GM12878 (cell line): ENCODE measurements around the gene FBXL19. TPM values are rescaled to one million over a fixed set of nuclear protein-coding genes. Genes with fewer than 3 reads are reported as not detected.

Experiments
- ATAC-seq: fragments of 200-7000 bp; cut with Tn5 transposase; 3 replicates; pipeline ENCODE4 v1.9.1; 2020; ENCODE audit warnings: mild to moderate bottlenecking, moderate library complexity
- BruUV-seq: library from RNA; stranded (reverse); fragments of 400-500 nt; replicated peaks from 2 replicates; lab custom pipeline; 2021; lab: Mats Ljungman, UMichigan
- CTCF ChIA-PET: fragments of 300-600 bp; sonication (Branson Sonifier 250); formaldehyde crosslinking; extraction: SDS; loops from one replicate; lab custom pipeline; 2021; ENCODE audit warnings: inconsistent platforms; lab: Yijun Ruan, JAX
- POLR2A ChIA-PET: fragments of 350-600 bp; formaldehyde crosslinking; extraction: SDS; loops from one replicate; lab custom pipeline; 2021; ENCODE audit warnings: inconsistent platforms; lab: Charles Lee
- RAD21 ChIA-PET: fragments of 300-600 bp; sonication (Branson Sonifier 250); formaldehyde crosslinking; loops from one replicate; lab custom pipeline; 2023; ENCODE audit warnings: antibody characterized with exemption; ENCODE audit not compliant: unreplicated experiment; lab: Charles Lee
- SMC1A ChIA-PET: fragments of 300-600 bp; sonication (Branson Sonifier 250); formaldehyde crosslinking; loops from one replicate; lab custom pipeline; 2023; ENCODE audit not compliant: unreplicated experiment, uncharacterized antibody; lab: Charles Lee
- DNase-seq: peaks from one replicate; pipeline ENCODE4 v3.0.0-alpha.2; 2011; ENCODE audit warnings: low read depth, low spot score
- FAIRE-seq: peaks from 3 replicates; lab custom pipeline; 2011; peaks lifted over from hg19 to GRCh38; lab: Jason Lieb, UNC
- H2AFZ ChIP-seq: 2 replicates; pipeline ENCODE4 v1.6.0; 2011; ENCODE audit warnings: low read depth, low read length, control low read depth; ENCODE audit not compliant: control insufficient read depth
- H3K27ac ChIP-seq: 2 replicates; pipeline ENCODE4 v1.5.1; 2011; ENCODE audit warnings: control low read depth; ENCODE audit not compliant: control insufficient read depth, insufficient read depth
- H3K27me3 ChIP-seq, 2 experiments: replicated peaks in 1 of 2; 2 replicates each; pipeline versions ENCODE4 v1.6.0 to v1.6.1; 2011; ENCODE audit warnings: low read length in 1 of 2; ENCODE audit not compliant: control insufficient read depth in 2 of 2, insufficient read depth in 2 of 2
- H3K36me3 ChIP-seq, 2 experiments: 2 replicates each; pipeline ENCODE4 v1.5.1; 2011; ENCODE audit warnings: low read length in 1 of 2; ENCODE audit not compliant: control insufficient read depth in 2 of 2, insufficient read depth in 2 of 2
- H3K4me1 ChIP-seq: 2 replicates; pipeline ENCODE4 v1.6.1; 2011; ENCODE audit warnings: mild to moderate bottlenecking, low read length, moderate library complexity, mixed read lengths; ENCODE audit not compliant: control insufficient read depth, insufficient read depth
- H3K4me2 ChIP-seq: 2 replicates; pipeline ENCODE4 v1.6.0; 2011; ENCODE audit warnings: control low read depth; ENCODE audit not compliant: control insufficient read depth, insufficient read depth
- H3K4me3 ChIP-seq: fragments of 200-600 bp; sonication (generic); 2 replicates; pipeline ENCODE4 v1.5.1; 2016
- H3K79me2 ChIP-seq: 2 replicates; pipeline ENCODE4 v1.6.0; 2011; ENCODE audit warnings: low read length; ENCODE audit not compliant: control insufficient read depth, insufficient read depth
- H3K9ac ChIP-seq: 2 replicates; pipeline ENCODE4 v1.8.0; 2011; ENCODE audit warnings: low read length, control low read depth, mixed read lengths; ENCODE audit not compliant: control insufficient read depth, insufficient read depth
- H3K9me3 ChIP-seq: replicated peaks from 3 replicates; pipeline ENCODE4 v1.5.1; 2011; ENCODE audit warnings: mild to moderate bottlenecking, low read length; ENCODE audit not compliant: control insufficient read depth, insufficient read depth
- H4K20me1 ChIP-seq: 2 replicates; pipeline ENCODE4 v1.6.0; 2011; ENCODE audit not compliant: control insufficient read depth, insufficient read depth
- BACH1 ChIP-seq: fragments of 450-650 bp; IDR thresholded peaks from 2 replicates; pipeline ENCODE4 v1.6.1; 2017; ENCODE audit warnings: mild to moderate bottlenecking, borderline replicate concordance
- BCLAF1 ChIP-seq: fragments of 450-650 bp; IDR thresholded peaks from 2 replicates; pipeline ENCODE4 v1.6.1; 2017; ENCODE audit warnings: antibody characterized with exemption, mild to moderate bottlenecking, moderate library complexity
- CBX3 ChIP-seq: fragments of 200-600 bp; sonication (generic); IDR thresholded peaks from 2 replicates; pipeline ENCODE4 v1.6.1; 2016; ENCODE audit warnings: low read depth, borderline replicate concordance
- MYB ChIP-seq: fragments of 150-350 bp; IDR thresholded peaks from 2 replicates; pipeline ENCODE4 v1.6.1; 2014; ENCODE audit warnings: mild to moderate bottlenecking, low read depth, low read length, borderline replicate concordance
- MYC ChIP-seq: IDR thresholded peaks from 2 replicates; pipeline ENCODE4 v1.6.1; 2011; ENCODE audit warnings: mild to moderate bottlenecking, low read length, moderate library complexity, inconsistent platforms; ENCODE audit not compliant: insufficient read depth, insufficient replicate concordance, insufficient read length, severe bottlenecking
- NKRF ChIP-seq: fragments of 450-650 bp; conservative IDR thresholded peaks from 2 replicates; pipeline ENCODE4 v1.6.1; 2017; ENCODE audit warnings: mild to moderate bottlenecking, moderate library complexity
- PAX8 ChIP-seq: fragments of 450-650 bp; IDR thresholded peaks from 2 replicates; pipeline ENCODE4 v1.6.1; 2017; ENCODE audit warnings: mild to moderate bottlenecking, moderate library complexity
- POLR2AphosphoS5 ChIP-seq: IDR thresholded peaks from 2 replicates; pipeline ENCODE4 v1.6.1; 2011; ENCODE audit warnings: mild to moderate bottlenecking, low read length, inconsistent platforms
- PRDM15 ChIP-seq: fragments of 450-650 bp; formaldehyde crosslinking; IDR thresholded peaks from 2 replicates; pipeline ENCODE4 v1.4.0; 2020; ENCODE audit warnings: mild to moderate bottlenecking, moderate library complexity
- RAD51 ChIP-seq: fragments of 450-650 bp; IDR thresholded peaks from 2 replicates; pipeline ENCODE4 v1.6.1; 2016; ENCODE audit warnings: moderate library complexity, mild to moderate bottlenecking, inconsistent platforms
- SIX5 ChIP-seq: IDR thresholded peaks from 2 replicates; pipeline ENCODE4 v1.6.1; 2011; ENCODE audit warnings: mild to moderate bottlenecking, low read depth, low read length, moderate library complexity; ENCODE audit not compliant: severe bottlenecking
- SUZ12 ChIP-seq: fragments of 200-600 bp; sonication (generic); IDR thresholded peaks from one replicate; pipeline ENCODE4 v1.6.1; 2018; ENCODE audit warnings: antibody characterized with exemption, mild to moderate bottlenecking; ENCODE audit not compliant: unreplicated experiment
- WGBS: methylation state at CpG from one replicate; pipeline ENCODE4 v1.1.6; 2016; ENCODE audit warnings: low lambda C conversion rate; ENCODE audit not compliant: insufficient replicate concordance, insufficient coverage; ENCODE audit errors: missing lambda C conversion rate; 5-methylcytosine and 5-hydroxymethylcytosine counted together
- in situ Hi-C: fragments of 300-500 bp; cut with MboI; formaldehyde crosslinking; loops from 9 replicates; pipeline ENCODE4 v1.14.3; 2018; ENCODE audit warnings: mixed read lengths
- intact Hi-C: fragments of 100-400 bp; cut with micrococcal nuclease; formaldehyde crosslinking; loops from one replicate; pipeline ENCODE4 v1.14.2; 2022; ENCODE audit not compliant: unreplicated experiment
- polyA plus RNA-seq, 11 experiments: library from polyadenylated mRNA; depleted of rRNA in 4 of 11; unstranded in 6 of 11; stranded (reverse) in 5 of 11; fragments of >200 nt; fragmentation: Nextera tagmentation in 4 of 11; fragmentation: Illumina TruSeq in 1 of 11; extraction: Ambion mirVana in 4 of 11; extraction: Trizol in 1 of 11; gene quantifications; 1 replicate in 1 of 11; 2 replicates in 10 of 11; pipeline versions ENCODE4 v1.2.1 to v1.2.3, GENCODE V29; 2011 to 2016; ENCODE audit warnings: inconsistent platforms in 2 of 11, missing spikeins in 2 of 11, low read depth in 1 of 11
- total RNA-seq, 4 experiments: library from RNA; depleted of rRNA in 3 of 4; stranded (reverse); fragments of >200 nt in 3 of 4; fragmentation: Illumina TruSeq in 1 of 4; extraction: Trizol in 1 of 4; gene quantifications; 2 replicates each; pipeline versions ENCODE4 v1.2.1 to v1.2.3, GENCODE V29; 2013 to 2021

Gene FBXL19
- total and polyA plus RNA-seq, 10 of the 15 experiments (the other 5 are each of a cell fraction or from before 2014, with no cell fraction given) = 0.02 to 32.1 (median 6.8) TPM; not detected in 1

- no peaks in the 10 kb centered on the region for H3K9me3 ChIP-seq
- in situ Hi-C loops = loop anchor here (10.0 kb wide), 2 partner anchors 762 to 922 kb away; partner anchors contain the start of gene ZNF267
- 78% methylated on average over 9 of the region's 9 CpGs for WGBS
- intact Hi-C loops = loop anchor here (1.0 to 10.0 kb wide), 4 partner anchors 142 to 922 kb away; partner anchors contain the start of genes VKORC1 and ZNF267
- H4K20me1 ChIP-seq = no peaks in the 10 kb centered on the region
- no peak for FAIRE-seq
- H3K79me2 ChIP-seq = peaks cover 19% of the 10 kb centered on the region
- no peak overlapping the region for H3K27ac ChIP-seq
- RAD21 ChIA-PET = interaction anchor here (1.1 to 2.5 kb wide), 5 partner anchors 11 to 189 kb away, joined by 3 to 17 read pairs (median 5); partner anchors contain the start of genes ZNF646 and ZNF668
- SMC1A ChIA-PET = interaction anchor here (1.1 to 2.5 kb wide), 5 partner anchors 12 to 507 kb away, joined by 3 to 12 read pairs (median 6); no protein-coding TSS in a partner anchor
- no peak overlapping the region for H3K4me2 ChIP-seq
- no peak for ATAC-seq
- no TSS peak for BruUV-seq
- CTCF ChIA-PET = interaction anchor here (0.6 to 3.6 kb wide), 20 partner anchors 9 to 918 kb away, joined by 3 to 37 read pairs (median 3); partner anchors contain the start of genes HSD3B7, VKORC1 and ZNF843
- no peak overlapping the region for H2AFZ ChIP-seq
- H3K4me1 ChIP-seq = peaks cover 16% of the 10 kb centered on the region
- no peak overlapping the region for H3K9ac ChIP-seq
- no peaks in the 10 kb centered on the region for H3K27me3 ChIP-seq
- TF ChIP-seq PRDM15 (CRISPR knock-in tag) = no peak
- no peak for TF ChIP-seq BACH1
- no peak for TF ChIP-seq SUZ12
- TF ChIP-seq BCLAF1 = no peak
- no peak for TF ChIP-seq PAX8
- TF ChIP-seq CBX3 = no peak
- no peak for TF ChIP-seq SIX5
- no peak for TF ChIP-seq MYC
- TF ChIP-seq MYB = no peak
- no peak for TF ChIP-seq NKRF
- no peak; the same call in 1 of the 2 replicates for TF ChIP-seq POLR2AphosphoS5
- TF ChIP-seq RAD51 = no peak
- TF ChIP-seq, all 136 proteins: peak for 0
- Histone ChIP-seq H3K4me3 (no peak overlapping the region), H3K36me3 (0 out of 4 replicates have a peak, but pooled peaks cover 0 to 8% of the 10 kb centered on the region in 2 experiments)
- POLR2A ChIA-PET = interaction anchor here (0.5 to 0.8 kb wide), 2 partner anchors 189 to 259 kb away, joined by 3 to 4 read pairs; no protein-coding TSS in a partner anchor
- DNase-seq = no peak
Measured at GRCh38 chr16:30953111-30953510, 29.7 kb downstream of the FBXL19 start.
